ENCODE measurements around the gene RNF223. TPM values are rescaled to one million over a fixed set of nuclear protein-coding genes. Genes with fewer than 3 reads are reported as not detected.

The RNF223 gene
- total RNA-seq, 1 donor, result not detected

DNA sequence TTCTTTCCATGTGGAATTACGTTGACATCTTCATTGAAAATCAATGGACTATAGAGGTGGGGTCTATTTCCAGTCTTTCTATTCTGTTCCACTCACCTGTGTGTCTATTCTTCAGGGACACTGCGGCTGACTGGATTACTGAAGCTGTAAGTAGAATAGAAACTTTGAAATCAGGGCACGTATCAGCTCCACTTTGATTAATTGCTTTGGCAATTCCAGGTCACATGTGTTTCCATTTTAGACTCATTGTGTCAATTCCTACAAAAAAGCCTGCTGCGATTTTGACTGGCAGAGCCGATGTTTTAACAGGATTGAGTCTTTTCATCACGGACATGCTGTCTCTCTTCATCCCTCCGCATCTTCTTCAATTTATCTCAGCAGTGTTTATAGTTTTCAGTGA lies 20.9 kb upstream of the RNF223 start:
- DNase-seq (ENCODE audit: low read depth), result no peak
- no peak for TF ChIP-seq CTCF (IDR thresholded peaks at IDR 0.05; ENCODE audit: insufficient read depth, low read depth, low read length)
- H3K4me3 ChIP-seq (ENCODE audit: low read depth, low read length), result no peak overlapping the region

DNA sequence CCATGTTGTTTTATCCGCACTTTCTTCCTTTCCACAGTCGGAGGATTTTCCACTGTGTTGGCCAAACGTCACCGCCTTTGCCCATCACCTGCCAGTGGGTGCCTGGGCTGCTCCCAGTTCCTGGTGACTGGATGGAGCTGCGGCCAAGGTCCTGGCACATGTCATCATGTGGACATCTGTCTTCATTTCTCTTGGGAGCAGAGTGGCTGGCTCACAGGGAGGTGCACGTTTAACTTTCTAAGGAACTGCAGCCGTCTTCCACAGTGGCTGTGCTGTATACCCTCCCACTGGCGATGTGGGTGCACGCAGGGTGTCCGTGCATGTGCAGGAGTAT lies 19.5 kb upstream of the RNF223 start:
- no peak for DNase-seq (ENCODE audit: low read depth)
- no peak for TF ChIP-seq CTCF (IDR thresholded peaks at IDR 0.05; ENCODE audit: insufficient read depth, low read depth, low read length)
- H3K4me3 ChIP-seq (ENCODE audit: low read depth, low read length), result no peak overlapping the region

- no peak for DNase-seq (ENCODE audit: low read depth)
- no peak overlapping the region for H3K4me3 ChIP-seq (ENCODE audit: low read depth, low read length)
- TF ChIP-seq CTCF (IDR thresholded peaks at IDR 0.05; ENCODE audit: insufficient read depth, low read depth, low read length), result no peak
Observed at GRCh38 chr1:1092894-1093609, 18.9 kb upstream of the RNF223 start.

DNA sequence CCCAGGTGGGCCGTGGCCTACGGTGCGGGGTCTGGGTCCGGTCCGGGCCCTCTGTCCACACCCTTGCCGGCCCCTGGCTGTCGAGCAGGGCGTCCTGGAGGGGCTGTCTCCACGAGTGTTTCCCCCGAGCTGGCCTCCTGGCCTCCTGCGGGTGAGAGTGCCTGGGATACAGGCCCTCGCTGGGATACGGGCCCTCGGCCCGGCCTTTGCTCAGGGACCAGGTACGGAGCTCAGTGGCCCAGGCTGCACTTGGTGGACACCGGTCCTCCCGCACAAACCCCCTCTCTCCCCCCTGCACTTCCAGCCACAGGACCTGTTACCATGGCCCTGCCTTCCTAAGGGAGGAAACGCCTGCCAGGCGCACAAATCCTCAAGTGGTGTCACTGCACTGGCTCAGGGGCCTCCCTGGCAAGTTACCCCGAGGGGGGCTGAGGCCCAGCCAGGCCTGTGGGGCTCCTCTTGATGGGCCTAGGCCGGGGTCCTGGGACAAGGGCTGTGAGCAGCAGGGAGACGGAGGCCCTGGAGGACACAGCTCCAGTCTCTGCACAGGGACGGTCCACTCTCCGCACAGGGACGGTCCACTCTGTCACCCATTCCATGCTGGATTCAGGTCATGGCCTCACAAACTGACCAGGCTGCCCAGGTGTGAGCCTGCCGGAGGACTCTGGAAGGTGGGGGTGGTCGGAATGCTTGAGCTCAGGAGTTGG lies 18.2 kb upstream of the RNF223 start:
- TF ChIP-seq CTCF (IDR thresholded peaks at IDR 0.05; ENCODE audit: insufficient read depth, low read depth, low read length), result no peak
- no peak for DNase-seq (ENCODE audit: low read depth)

DNA sequence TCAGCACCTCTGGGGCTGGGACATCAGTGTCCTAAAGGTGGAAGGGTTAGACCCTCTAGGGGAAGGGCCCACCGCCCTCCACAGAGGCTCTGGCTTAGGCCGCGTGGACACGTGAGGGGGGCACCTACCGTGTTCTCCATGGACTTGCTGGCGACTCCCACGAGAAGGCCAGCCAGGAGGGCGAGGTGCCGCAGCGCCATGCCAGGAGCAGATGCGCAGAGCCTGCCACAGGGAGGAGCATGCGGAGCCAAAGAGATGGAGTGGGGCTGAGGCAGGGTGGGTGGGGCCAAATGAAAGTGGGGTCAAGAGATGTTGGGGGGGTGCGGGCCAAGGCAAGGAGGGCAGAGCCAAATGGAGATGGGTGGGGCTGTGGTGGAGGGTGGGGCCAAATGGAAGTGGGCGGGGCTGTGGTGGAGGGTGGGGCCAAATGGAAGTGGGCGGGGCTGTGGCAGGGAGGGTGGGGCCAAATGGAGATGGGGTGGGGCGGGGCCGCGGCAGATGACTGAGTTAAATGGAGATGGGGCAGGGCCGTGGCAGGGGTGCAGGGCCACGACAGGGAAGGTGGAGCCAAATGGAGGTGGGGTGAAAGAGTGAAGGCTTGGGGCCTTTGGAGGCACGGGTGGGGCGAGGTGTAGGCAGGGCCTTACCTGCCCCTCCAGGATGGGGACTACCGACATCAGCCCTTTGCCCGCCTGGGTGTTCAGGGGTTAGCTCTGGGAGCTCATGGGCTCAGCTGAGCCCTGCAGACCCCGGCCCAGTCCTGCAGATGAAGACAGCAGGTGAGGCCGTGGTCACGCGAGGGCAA lies 17.4 kb upstream of the RNF223 start:
- no peak overlapping the region for H3K4me3 ChIP-seq (ENCODE audit: low read depth, low read length)
- no peak for DNase-seq (ENCODE audit: low read depth)
- no peak for TF ChIP-seq CTCF (IDR thresholded peaks at IDR 0.05; ENCODE audit: insufficient read depth, low read depth, low read length)

More for the DNA sequence above, 18.2 kb upstream of the RNF223 start:
- H3K4me3 ChIP-seq (ENCODE audit: low read depth, low read length), result no peak overlapping the region

GRCh38 chr1:1090424-1091343 lies 16.6 kb upstream of the RNF223 start:
- TF ChIP-seq CTCF (IDR thresholded peaks at IDR 0.05; ENCODE audit: insufficient read depth, low read depth, low read length), result no peak
- H3K4me3 ChIP-seq (ENCODE audit: low read depth, low read length), result no peak overlapping the region
- no peak for DNase-seq (ENCODE audit: low read depth)
